Activated T-helper 1 cell treated with Interleukin-2 at 50 U/mL for 16 hours (primary cell): Measurements from ENCODE around the gene CIBAR2.
"Not testable (repeated sequence)": the region's sequence is repeated elsewhere in the genome, so short reads cannot be mapped to it uniquely, and the experiment has no call there.

Experiments
- DNase-seq: peaks from one replicate; pipeline ENCODE4 v3.0.0-alpha.2; 2020; ENCODE audit warnings: low read depth

CIBAR2 gene

DNA sequence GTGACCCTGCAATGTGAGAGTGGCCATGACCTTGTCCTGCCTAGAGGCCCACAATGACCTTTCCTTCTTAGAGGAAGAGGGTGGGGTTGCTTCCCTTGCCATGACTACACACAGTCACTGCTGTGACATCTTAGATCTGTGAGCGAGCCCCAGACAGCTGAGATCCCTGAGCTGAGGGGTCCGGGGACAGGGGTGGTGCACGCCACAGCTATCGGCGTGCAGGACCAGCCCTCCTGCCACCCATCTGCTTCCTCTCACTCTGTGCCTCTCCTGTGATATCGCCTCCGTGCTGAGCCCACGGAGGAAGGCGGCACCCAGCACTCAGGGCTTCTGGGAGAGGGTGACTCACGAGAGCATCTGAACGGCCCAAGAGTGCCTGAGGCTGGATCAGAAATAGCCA is 49.4 kb downstream of the CIBAR2 start:
- DNase-seq, result no peak

DNA sequence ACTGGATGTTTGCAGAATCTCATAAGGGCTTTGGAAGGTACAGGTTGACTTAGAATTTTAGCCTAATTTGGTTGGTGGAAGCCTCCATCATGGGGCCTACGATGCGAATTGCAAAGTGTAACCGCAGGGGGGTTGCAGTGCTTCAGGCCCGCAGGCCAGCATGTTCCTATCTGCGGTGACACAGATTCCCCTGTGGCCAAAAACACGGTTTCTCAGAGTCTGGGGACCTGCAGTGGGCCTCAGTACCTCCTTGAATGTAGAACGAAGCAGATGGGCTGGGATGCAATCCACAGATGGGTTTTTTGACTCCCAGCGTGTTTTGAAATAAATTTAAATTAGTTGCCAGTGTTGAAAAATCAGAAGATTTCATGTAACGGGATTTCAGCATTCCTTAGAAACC is 49.9 kb downstream of the CIBAR2 start:
- DNase-seq, result no peak

DNA sequence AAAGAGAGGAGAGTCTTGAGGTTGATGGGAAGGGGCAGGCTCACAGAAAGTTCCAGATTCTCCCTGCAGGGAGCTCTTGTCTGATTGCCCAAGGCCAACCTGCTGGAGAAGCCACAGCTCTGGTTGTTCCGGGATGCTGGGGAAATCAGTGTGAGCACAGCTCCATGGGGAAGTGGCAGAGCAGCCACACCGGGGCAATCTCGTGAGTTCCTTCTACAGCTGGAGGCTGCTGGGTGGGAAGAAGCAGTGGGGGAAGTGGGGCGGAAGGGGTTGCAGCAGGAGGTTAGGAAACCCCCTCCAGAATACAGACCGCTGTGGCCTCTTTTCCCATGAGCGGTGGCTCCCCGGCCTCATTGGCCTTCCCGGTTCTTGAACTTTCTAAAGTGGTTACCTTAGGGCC is 50.7 kb downstream of the CIBAR2 start:
- no peak for DNase-seq

DNA sequence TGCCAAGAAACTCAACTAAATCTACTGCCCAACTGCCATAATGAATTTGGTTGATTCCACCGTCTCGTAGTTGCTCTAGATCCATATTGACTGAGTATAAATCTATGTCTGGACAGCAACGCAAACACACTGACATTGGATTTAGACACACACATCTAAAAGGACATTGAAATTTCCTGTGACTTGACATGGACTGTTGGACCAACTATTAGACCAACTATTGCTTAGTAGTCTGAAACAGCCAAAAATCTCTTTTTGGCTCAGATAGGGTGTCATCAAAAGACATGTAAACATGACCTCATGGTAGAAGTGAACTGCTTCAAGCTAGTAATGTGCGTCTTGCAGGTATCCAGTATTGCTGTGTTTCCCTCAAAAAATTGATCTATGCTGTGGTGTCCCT is 53.4 kb downstream of the CIBAR2 start:
- DNase-seq, result no peak

GRCh38 chr16:85057948-85058347 is 54.3 kb downstream of the CIBAR2 start:
- DNase-seq, result no peak

- DNase-seq, result no peak
These were observed 54.9 kb downstream of the CIBAR2 start for GRCh38 chr16:85057212-85057889.

- no peak for DNase-seq
These were observed 56.0 kb downstream of the CIBAR2 start for GRCh38 chr16:85056211-85056748.

DNA sequence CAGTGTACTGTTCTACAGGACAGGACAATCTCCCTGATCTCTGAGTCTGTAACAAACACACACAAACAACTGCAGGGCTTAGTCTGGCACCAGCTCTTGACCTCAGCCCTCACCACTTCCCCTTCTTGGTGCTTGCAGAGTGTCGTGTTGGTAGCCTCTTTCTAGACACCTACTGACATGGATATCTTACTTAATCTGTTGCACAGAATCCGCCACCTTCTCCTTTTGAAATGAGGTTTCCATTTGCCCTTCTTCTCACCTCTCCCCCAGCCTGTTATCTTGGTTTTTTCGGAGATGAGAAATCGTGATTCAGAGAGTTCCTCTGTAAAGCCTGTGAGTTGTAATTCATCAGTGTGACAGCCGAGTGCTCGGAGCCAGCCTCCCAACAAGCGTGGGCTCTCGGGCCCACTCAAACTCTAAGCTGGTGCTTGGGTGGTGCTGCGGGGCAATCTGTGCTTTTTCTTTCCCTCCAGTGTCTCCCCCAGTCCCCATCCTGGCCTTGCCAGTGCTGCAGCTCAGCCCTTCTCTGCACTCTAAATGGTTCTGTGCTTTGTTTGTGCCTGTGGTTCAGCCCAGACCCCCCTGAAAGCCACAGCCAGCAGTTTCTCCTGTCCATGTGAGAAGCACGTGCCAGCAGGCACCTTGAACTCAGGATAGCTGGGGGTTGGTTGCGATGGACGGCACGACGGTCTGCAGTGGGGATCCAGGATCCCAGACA is 56.6 kb downstream of the CIBAR2 start:
- DNase-seq, result peak; percentile 57

GRCh38 chr16:85054948-85055492 is 57.3 kb downstream of the CIBAR2 start:
- no peak for DNase-seq

- DNase-seq, result not testable (repeated sequence)
These were observed 58.0 kb downstream of the CIBAR2 start for GRCh38 chr16:85054321-85054720.

GRCh38 chr16:85052536-85052935 is 59.7 kb downstream of the CIBAR2 start:
- no peak for DNase-seq

DNA sequence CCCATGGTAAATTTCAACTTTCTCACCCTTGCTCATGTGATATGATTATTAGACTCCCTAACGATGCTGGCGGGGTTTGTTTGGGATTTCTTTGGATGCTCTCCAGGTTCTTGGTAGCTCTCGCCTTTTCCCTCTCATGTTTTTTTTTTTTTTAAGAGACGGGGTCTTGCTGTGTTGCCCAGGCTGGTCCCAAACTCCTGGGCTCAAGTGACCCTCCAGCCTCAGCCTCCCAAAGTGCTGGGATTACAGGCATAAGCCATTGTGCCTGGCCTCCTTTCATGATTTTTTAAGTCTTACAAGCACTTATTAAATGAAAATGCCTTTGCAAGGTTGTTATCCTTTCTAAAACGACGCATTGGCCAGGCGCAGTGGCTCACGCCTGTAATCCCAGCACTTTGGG is 60.6 kb downstream of the CIBAR2 start:
- no peak for DNase-seq

- no peak for DNase-seq
These were observed 61.1 kb downstream of the CIBAR2 start for GRCh38 chr16:85051067-85051581.

- DNase-seq, result no peak
These were observed 62.5 kb downstream of the CIBAR2 start for GRCh38 chr16:85049706-85050305.

GRCh38 chr16:85048921-85049562 is 63.2 kb downstream of the CIBAR2 start:
- DNase-seq, result no peak
